GM12878 (cell line): Measurements from ENCODE around the gene SLC66A1.

Experiments
- BRCA1 ChIP-seq: IDR thresholded peaks from 2 replicates; pipeline ENCODE4 v1.6.1; 2011; ENCODE audit warnings: low read depth, low read length, improper control_type of control experiment
- CTCF ChIP-seq, 3 experiments: IDR thresholded peaks in 2 of 3; conservative IDR thresholded peaks in 1 of 3; 2 replicates each; pipeline ENCODE4 v1.5.1; 2011; ENCODE audit warnings: low read depth in 3 of 3, low read length in 3 of 3, mild to moderate bottlenecking in 3 of 3, control low read depth in 2 of 3, moderate library complexity in 2 of 3, inconsistent platforms in 1 of 3, mixed read lengths in 1 of 3; ENCODE audit not compliant: control insufficient read depth in 2 of 3, insufficient read depth in 1 of 3; ENCODE audit errors: extremely low read depth in 1 of 3
- ESRRA ChIP-seq: IDR thresholded peaks from 2 replicates; pipeline ENCODE4 v1.6.1; 2012; ENCODE audit warnings: mild to moderate bottlenecking, low read length, improper control_type of control experiment
- POLR2A ChIP-seq: IDR thresholded peaks from 2 replicates; pipeline ENCODE4 v1.6.1; 2011; ENCODE audit warnings: low read depth, mild to moderate bottlenecking, low read length
- ZNF384 ChIP-seq: IDR thresholded peaks from 2 replicates; pipeline ENCODE4 v1.6.1; 2012; ENCODE audit warnings: low read depth, mild to moderate bottlenecking, low read length, improper control_type of control experiment, borderline replicate concordance

- TF ChIP-seq CTCF (IDR thresholded peaks at IDR 0.05 in 2 of 3, conservative IDR thresholded peaks at IDR 0.05 in 1 of 3; ENCODE audit: control insufficient read depth in 2 of 3, extremely low read depth in 1 of 3, insufficient read depth in 1 of 3, low read depth in 3 of 3, low read length in 3 of 3): peak; percentile 79 to 92 (median 80)
- no peak for TF ChIP-seq ZNF384
- no peak; the same call in none of the 2 replicates for TF ChIP-seq POLR2A
- TF ChIP-seq ESRRA: no peak
- 0 out of 2 replicates have a peak, but pooled peaks have one; percentile 8 for TF ChIP-seq BRCA1
Observed at GRCh38 chr1:19344372-19344810, 32.3 kb downstream of the SLC66A1 start.
